Endodermal cell (in vitro differentiated cells): ENCODE results near the gene C20orf96. TPM values are rescaled to one million over a fixed set of nuclear protein-coding genes. Genes with fewer than 3 reads are reported as not detected.

Experiments used
- DNase-seq: peaks from one replicate; pipeline ENCODE4 v3.0.0-alpha.2; 2017
- H3K27ac ChIP-seq: 2 replicates; pipeline ENCODE4 v1.5.1; 2013; ENCODE audit warnings: mild to moderate bottlenecking, low read depth, low read length, moderate library complexity
- H3K27me3 ChIP-seq: 2 replicates; pipeline ENCODE4 v1.6.1; 2013; ENCODE audit warnings: mild to moderate bottlenecking, low read length, moderate library complexity; ENCODE audit not compliant: insufficient read depth, control insufficient read depth, poor library complexity, severe bottlenecking
- H3K36me3 ChIP-seq: 2 replicates; pipeline ENCODE4 v1.7.0; 2013; ENCODE audit warnings: mild to moderate bottlenecking, low read length, moderate library complexity; ENCODE audit not compliant: control insufficient read depth, insufficient read depth
- H3K4me1 ChIP-seq: one replicate; pipeline ENCODE4 v1.7.0; 2013; ENCODE audit warnings: low read length; ENCODE audit not compliant: control insufficient read depth, insufficient read depth
- H3K4me3 ChIP-seq: 2 replicates; pipeline ENCODE4 v1.5.1; 2013; ENCODE audit warnings: mild to moderate bottlenecking, low read length, moderate library complexity
- H3K9ac ChIP-seq: 2 replicates; pipeline ENCODE4 v1.6.1; 2013; ENCODE audit warnings: mild to moderate bottlenecking, low read length, moderate library complexity; ENCODE audit not compliant: poor library complexity, severe bottlenecking; ENCODE audit errors: extremely low read depth
- H3K9me3 ChIP-seq: 2 replicates; pipeline ENCODE4 v1.6.1; 2013; ENCODE audit warnings: mild to moderate bottlenecking, low read length, moderate library complexity; ENCODE audit not compliant: control insufficient read depth
- H3K27ac Mint-ChIP-seq: 2 replicates; pipeline ENCODE4 v1.8.0; 2020; ENCODE audit warnings: mixed read lengths
- H3K27me3 Mint-ChIP-seq: 2 replicates; pipeline ENCODE4 v1.8.0; 2021; ENCODE audit warnings: mild to moderate bottlenecking, mixed read lengths; ENCODE audit not compliant: insufficient read depth
- H3K36me3 Mint-ChIP-seq: 2 replicates; pipeline ENCODE4 v1.8.0; 2020; ENCODE audit warnings: low read depth, mixed read lengths
- H3K4me1 Mint-ChIP-seq: 2 replicates; pipeline ENCODE4 v1.8.0; 2020; ENCODE audit warnings: mixed read lengths
- H3K4me3 Mint-ChIP-seq: 2 replicates; pipeline ENCODE4 v1.8.0; 2020; ENCODE audit warnings: mild to moderate bottlenecking, moderate library complexity, mixed read lengths
- H3K9me3 Mint-ChIP-seq: 2 replicates; pipeline ENCODE4 v1.8.0; 2020; ENCODE audit warnings: mild to moderate bottlenecking, mixed read lengths
- WGBS, 2 experiments: methylation state at CpG; one replicate each; pipeline versions ENCODE4 v1.1.5 to v1.1.7; 2013; ENCODE audit warnings: missing lambda C conversion rate in 2 of 2, mixed read lengths in 1 of 2; ENCODE audit not compliant: insufficient coverage in 1 of 2, insufficient read length in 1 of 2; 5-methylcytosine and 5-hydroxymethylcytosine counted together
- total RNA-seq, 2 donors: library from RNA; stranded (reverse); fragmentation: NEBNext Ultra II Directional in 1 of 2; extraction: Animal tissue kit (Norgen Biotek cat#: 25700) in 1 of 2; gene quantifications; 2 replicates in 1 of 2; 3 replicates in 1 of 2; pipeline ENCODE4 v1.2.1, GENCODE V29; 2021
- TF ChIP-seq, protein P1 (sequence below): fragments of 200-600 bp; sonication (generic); conservative IDR thresholded peaks from 2 replicates; pipeline ENCODE4 v1.5.0; 2021; ENCODE audit warnings: antibody characterized with exemption, mild to moderate bottlenecking

C20orf96 gene
- total RNA-seq, 2 donors from 2014 or later = 21.8 to 29.4 TPM

DNA sequence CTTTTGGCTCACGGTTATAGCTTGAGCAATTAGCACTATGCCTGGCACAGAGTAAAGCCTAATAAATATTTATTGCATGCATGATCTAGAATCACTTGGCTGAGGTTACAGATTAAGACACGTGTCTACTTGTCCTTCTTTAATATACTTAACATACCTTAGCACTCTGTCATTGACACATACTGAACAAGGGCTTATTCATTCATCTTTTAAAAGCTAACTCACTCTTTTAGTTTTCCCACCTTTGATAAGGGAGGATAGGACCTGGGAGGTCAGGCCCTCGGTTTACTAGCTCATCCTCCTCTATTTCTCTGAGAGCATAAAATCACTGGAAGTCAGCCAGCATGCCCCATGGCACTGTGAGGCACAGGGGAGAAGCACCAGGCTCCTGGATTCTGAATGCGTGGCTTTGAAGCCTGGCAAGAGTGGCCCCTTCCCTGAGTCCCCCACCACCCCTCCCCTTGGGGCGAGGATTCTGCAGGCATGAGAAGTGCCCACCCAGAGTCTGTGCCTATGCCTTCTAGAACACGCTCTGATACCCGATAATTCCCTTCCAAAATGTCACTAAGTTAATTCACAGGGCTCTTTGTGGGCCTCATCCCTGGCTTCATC is 18.0 kb upstream of the C20orf96 start:
- Histone ChIP-seq H3K36me3 (no peaks in the 10 kb centered on the region), H3K4me3 (no peak overlapping the region), H3K9me3 (no peaks in the 10 kb centered on the region), H3K27ac (peak overlapping the region; percentile 100), H3K27me3 (no peaks in the 10 kb centered on the region), H3K9ac (no peak overlapping the region), H3K4me1 (no peaks in the 10 kb centered on the region)
- no peak overlapping the region for H3K27ac Mint-ChIP-seq
- H3K9me3 Mint-ChIP-seq = no peaks in the 10 kb centered on the region
- 88 to 92% methylated on average over 4 to 6 of the region's 7 CpGs for WGBS, 2 experiments
- TF ChIP-seq, protein P1, sequence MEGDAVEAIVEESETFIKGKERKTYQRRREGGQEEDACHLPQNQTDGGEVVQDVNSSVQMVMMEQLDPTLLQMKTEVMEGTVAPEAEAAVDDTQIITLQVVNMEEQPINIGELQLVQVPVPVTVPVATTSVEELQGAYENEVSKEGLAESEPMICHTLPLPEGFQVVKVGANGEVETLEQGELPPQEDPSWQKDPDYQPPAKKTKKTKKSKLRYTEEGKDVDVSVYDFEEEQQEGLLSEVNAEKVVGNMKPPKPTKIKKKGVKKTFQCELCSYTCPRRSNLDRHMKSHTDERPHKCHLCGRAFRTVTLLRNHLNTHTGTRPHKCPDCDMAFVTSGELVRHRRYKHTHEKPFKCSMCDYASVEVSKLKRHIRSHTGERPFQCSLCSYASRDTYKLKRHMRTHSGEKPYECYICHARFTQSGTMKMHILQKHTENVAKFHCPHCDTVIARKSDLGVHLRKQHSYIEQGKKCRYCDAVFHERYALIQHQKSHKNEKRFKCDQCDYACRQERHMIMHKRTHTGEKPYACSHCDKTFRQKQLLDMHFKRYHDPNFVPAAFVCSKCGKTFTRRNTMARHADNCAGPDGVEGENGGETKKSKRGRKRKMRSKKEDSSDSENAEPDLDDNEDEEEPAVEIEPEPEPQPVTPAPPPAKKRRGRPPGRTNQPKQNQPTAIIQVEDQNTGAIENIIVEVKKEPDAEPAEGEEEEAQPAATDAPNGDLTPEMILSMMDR = no peak
- peaks cover 9% of the 10 kb centered on the region for H3K27me3 Mint-ChIP-seq
- no peak overlapping the region for H3K4me3 Mint-ChIP-seq
- no peak for DNase-seq
- peaks cover 11% of the 10 kb centered on the region for H3K4me1 Mint-ChIP-seq
- peaks cover 4% of the 10 kb centered on the region for H3K36me3 Mint-ChIP-seq

GRCh38 chr20:305745-306144 is 15.2 kb upstream of the C20orf96 start:
- Histone ChIP-seq H3K4me3 (no peak overlapping the region), H3K27me3 (no peaks in the 10 kb centered on the region), H3K4me1 (peaks cover 9% of the 10 kb centered on the region), H3K36me3 (no peaks in the 10 kb centered on the region), H3K9me3 (no peaks in the 10 kb centered on the region), H3K27ac (no peak overlapping the region), H3K9ac (no peak overlapping the region)
- H3K4me3 Mint-ChIP-seq = no peak overlapping the region
- H3K9me3 Mint-ChIP-seq = no peaks in the 10 kb centered on the region
- H3K36me3 Mint-ChIP-seq = peaks cover 4% of the 10 kb centered on the region
- H3K4me1 Mint-ChIP-seq = peaks cover 29% of the 10 kb centered on the region
- TF ChIP-seq, protein P1 = no peak
- no peak for DNase-seq
- peaks cover 13% of the 10 kb centered on the region for H3K27me3 Mint-ChIP-seq
- no peak overlapping the region for H3K27ac Mint-ChIP-seq
- 67 to 78% methylated on average over 3 to 11 of the region's 11 CpGs for WGBS, 2 experiments

DNA sequence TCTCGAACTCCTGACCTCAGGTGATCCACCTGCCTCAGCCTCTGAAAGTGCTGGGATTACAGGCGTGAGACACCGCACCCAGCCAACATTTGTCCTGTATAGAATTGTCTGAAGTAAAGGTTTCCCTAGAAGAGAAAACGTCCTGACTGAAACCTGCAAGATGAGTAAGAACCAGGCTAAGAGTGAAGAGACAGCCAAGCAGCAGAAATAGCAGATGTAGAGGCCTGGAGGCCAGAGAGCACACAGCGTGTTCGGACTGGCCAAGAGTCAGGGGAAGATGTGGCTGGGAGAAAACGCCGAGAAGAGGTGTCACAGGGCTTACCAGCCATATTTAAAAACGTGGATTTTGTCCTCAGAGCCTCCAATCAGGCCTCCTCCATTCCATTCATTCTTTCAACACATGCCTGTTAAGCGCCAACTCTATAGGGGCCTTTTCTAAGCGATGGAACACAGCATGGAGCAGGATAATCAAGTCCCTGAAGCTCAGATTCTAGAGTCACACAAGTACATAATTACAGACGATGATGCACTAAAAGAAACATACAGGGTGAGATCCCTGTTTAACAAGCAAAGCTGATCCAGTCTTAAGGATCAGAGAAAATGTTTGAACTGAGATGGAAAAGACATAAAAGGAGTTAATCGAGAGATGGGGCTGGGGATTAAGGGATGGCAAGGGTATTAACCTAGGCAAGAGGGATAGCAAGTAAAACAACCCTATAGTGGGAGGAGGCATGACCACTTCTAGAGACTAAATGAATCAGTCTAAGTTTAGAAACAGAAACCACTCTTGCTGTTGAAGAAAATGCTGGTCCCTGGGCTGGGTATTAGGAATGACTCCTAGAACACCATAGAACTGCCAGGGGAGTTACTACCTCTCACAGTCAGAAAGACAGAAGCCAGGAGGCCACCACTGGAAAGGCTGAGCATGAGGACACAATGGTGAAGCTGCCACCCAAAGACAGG is 11.6 kb upstream of the C20orf96 start:
- Histone ChIP-seq H3K4me3 (no peak overlapping the region), H3K9ac (no peak overlapping the region), H3K9me3 (no peaks in the 10 kb centered on the region), H3K4me1 (peaks cover 9% of the 10 kb centered on the region), H3K27ac (no peak overlapping the region), H3K27me3 (no peaks in the 10 kb centered on the region), H3K36me3 (peaks cover 3% of the 10 kb centered on the region)
- Mint-ChIP-seq H3K4me1 (peaks cover 30% of the 10 kb centered on the region), H3K27me3 (peaks cover 13% of the 10 kb centered on the region), H3K4me3 (no peak overlapping the region), H3K9me3 (peaks cover 3% of the 10 kb centered on the region), H3K36me3 (peaks cover 13% of the 10 kb centered on the region), H3K27ac (peak overlapping the region; percentile 60)
- 70 to 74% methylated on average over 11 to 13 of the region's 13 CpGs for WGBS, 2 experiments
- TF ChIP-seq, protein P1 = no peak
- DNase-seq = no peak
